ENCODE measurements around the gene KRT14. TPM values are rescaled to one million over a fixed set of nuclear protein-coding genes. Genes with fewer than 3 reads are reported as not detected.
"Not testable (repeated sequence)": the region's sequence is repeated elsewhere in the genome, so short reads cannot be mapped to it uniquely, and the experiment has no call there.

The KRT14 gene
- polyA plus RNA-seq, 3 donors = 0.39 TPM; not detected in 2

DNA sequence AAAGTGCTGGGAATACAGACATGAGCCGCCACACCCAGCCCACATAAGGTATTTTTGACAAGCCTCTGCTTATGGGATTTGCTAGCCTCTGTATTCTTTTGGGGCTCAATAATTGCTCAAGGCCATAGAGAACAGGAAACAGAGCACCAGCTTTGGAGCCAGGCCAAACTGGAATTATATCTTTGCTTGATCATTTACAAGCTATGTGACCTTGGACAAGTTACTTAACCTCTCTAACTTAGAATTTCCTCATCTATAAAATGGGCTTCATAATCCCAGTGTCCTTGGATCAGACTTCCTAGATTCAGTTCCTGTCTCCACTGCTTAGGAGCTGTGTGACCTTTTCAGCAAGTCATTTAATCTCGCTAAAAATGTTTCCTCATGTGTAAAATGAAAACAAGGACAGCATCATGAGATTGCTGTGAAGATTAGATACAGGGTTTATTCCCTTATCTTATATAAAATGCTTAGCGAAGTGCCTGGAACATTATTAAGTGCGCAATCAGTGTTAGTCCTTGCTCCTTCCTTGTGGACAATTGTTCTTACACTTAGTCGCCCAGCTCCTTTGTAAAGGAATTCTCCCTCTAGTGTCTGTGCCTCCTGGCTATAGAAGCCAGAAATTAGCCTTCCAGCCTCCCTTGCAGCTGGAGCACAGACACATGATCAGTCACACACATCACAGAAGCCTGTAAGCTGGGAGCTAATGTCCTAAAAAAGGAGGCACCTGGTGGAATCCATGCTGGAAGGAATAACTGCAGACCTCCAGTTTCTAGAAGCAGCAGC, 31.4 kb downstream of the KRT14 start:
- DNase-seq (ENCODE audit: extremely low read depth in 1 of 11, low read depth in 9 of 11, low spot score in 4 of 11) = no peak

DNA sequence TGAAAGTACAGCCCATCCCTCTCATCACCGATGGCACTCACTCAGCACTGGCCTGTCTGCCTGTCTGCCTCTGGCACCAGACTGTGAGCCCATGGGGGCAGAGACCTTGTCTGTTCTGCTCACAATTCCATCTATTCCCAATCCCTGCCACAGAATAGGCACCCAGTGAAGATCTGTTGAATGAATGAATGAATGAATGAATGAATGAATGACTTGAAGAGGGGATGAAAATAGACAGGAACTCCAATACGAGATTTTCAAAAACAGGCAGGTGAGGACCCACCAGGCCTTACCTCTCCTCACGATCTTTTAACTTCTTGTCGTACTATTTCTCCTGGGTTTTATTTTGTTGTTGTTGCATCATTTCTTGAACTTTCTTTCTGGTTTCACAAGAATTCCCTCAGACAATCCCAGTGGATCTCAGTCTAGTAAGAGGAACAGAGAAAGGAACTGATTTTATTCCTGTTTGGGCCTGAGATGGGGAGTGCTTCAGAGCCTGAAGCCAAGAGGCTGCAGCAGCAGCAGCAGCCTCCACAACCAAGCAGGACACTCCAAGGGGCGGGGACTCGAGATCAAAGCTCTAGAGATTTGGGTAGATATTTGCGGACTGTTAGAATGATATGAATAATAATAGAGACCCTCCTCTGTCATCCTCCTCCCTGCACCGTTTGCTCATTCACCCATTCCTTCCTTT, 32.6 kb downstream of the KRT14 start:
- no peak for DNase-seq (ENCODE audit: extremely low read depth in 1 of 11, low read depth in 9 of 11, low spot score in 4 of 11)

GRCh38 chr17:41553176-41553575, 33.5 kb downstream of the KRT14 start:
- no peak for DNase-seq (ENCODE audit: extremely low read depth in 1 of 11, low read depth in 9 of 11, low spot score in 4 of 11)

DNA sequence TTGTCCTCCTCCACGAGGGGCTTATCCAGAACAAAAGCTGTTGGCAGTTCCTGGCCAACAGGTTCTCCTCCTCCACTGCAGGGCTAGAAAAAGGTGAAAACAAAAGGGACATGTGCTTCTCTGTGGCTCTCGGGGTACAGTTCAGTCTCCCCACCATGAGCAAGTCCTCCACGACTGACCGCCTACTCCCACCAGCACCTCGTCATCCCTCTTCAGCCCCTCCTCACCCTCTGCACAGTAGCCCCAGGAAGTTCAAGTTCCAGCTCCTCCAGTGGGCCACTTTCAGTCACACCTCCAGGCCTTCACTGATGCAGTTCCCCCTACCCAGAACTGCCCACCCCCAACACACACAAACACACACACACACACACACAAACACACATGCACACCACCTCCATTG, 34.2 kb downstream of the KRT14 start:
- DNase-seq (ENCODE audit: extremely low read depth in 1 of 11, low read depth in 9 of 11, low spot score in 4 of 11) = no peak

DNA sequence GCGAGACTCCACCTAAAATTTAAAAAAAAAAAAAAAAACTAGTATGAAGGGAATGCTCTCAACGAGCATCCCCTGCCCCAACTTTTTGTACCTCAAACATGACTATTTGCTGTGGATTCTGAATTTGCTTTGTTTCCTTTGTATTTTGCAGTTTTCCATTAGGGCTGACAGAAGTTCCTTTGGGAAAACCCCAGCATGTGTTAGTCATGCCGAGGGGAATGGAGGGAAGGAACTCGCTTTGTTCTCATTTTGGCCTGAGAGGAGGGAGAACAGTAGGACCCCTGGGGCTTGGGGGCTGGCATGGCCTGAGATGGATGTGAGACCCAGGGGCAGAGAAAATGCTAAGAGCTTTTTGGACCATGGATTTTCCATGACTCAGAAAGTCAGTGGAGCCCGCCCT, 35.3 kb downstream of the KRT14 start:
- no peak for DNase-seq (ENCODE audit: extremely low read depth in 1 of 11, low read depth in 9 of 11, low spot score in 4 of 11)

GRCh38 chr17:41549596-41550039, 37.1 kb downstream of the KRT14 start:
- DNase-seq (ENCODE audit: extremely low read depth in 1 of 11, low read depth in 9 of 11, low spot score in 4 of 11) = no peak

GRCh38 chr17:41548844-41549595, 37.7 kb downstream of the KRT14 start:
- peak in 10 of 11 donors; percentile 66 to 89 (median 80) for DNase-seq (ENCODE audit: extremely low read depth in 1 of 11, low read depth in 9 of 11, low spot score in 4 of 11)

DNA sequence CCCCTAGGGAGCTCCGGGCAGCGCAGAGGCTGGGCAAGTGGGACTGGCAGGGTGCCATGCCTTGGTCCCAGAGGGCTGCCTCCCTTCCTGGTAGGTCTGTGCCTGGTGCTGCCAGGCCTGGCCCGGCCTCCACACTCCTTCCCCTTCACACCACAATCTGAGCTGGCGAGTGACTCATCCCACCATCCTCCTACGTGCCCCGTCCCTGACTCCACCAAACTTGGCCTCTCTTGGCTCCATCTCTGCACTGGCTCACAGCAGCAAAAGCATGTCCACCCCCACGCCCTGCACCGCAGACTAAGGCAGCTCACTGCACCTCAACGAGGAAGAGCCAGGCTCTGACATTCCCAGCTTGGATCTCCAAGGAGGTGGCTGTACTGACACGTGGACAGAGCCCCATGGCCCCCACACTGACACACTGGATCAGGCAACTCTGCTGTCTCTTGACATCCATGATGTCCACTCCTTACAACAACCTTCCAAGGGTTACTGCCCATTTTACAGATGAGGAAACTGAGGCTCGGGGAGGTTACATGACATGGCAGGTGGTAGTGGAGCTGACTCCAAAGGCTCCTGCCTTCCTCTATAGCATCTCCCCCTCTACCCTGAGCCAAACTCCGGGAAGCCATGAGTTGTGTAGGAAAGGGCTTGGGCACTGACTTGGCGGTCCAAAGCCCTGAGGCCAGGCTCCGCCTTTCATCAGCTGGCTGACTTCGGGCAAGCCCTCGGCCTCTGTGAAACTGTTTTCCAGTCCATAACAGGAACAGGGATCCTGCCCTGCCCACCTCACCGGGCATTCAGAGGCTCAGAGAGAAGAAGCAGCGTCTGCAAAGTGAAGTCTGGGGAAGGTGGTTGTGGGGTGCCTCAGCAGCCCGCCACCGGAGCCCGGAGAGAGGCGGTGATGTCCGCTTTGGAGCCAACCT, 38.5 kb downstream of the KRT14 start:
- no peak for DNase-seq (ENCODE audit: extremely low read depth in 1 of 11, low read depth in 9 of 11, low spot score in 4 of 11)

DNA sequence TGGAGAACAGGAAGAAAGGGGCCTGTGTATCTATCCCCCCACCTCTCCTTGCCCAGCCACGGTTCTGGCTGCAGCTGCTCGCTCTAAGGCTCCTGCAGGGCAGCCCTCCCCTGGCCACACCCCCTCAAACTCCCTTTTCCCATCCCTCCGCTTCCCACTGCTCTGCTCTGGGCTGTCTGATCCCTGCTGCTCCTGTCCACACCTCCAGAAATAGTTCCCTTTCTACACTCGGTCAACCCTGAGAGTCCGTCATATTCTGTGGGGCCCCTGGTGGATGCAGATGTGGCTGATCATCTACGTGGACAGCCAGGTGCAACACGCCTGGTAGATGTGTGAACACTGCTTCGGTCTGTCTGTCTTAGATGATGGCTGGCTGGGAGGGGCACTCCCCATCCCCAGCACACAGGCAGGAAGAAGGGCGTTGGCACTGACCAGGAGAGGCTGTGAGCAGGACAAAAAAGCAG, 39.3 kb downstream of the KRT14 start:
- DNase-seq (ENCODE audit: extremely low read depth in 1 of 11, low read depth in 9 of 11, low spot score in 4 of 11) = no peak

- no peak for DNase-seq (ENCODE audit: extremely low read depth in 1 of 11, low read depth in 9 of 11, low spot score in 4 of 11)
Measured at GRCh38 chr17:41546819-41547218, 39.9 kb downstream of the KRT14 start.

DNA sequence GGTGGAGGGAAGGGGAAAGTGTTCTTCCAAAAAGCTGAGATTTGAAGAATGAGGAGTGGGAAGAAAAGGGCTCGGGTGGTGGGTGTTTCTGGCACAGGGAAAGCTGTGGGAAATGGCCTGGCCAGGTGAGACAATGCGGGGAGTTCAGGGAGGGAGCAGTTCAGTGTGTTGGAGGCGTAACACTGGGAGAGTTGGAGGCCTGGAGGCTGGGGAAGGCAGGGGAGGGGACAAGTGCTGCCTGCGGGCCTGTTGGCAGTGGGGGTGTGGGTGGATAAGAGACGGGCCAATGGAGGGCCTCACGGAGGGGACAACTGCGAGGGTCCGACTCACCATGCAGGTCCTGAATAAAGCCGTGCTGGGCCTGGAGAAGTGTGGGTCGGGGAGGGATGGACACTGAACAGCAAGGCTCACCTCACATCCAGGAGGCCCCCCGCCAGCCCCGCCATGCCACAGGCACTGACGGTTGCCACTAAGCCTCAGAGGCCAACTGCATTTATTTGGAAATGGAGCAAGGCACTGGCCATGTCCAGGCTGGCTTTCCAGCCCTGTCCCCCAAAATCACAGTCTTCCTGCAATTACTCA, 40.8 kb downstream of the KRT14 start:
- no peak for DNase-seq (ENCODE audit: extremely low read depth in 1 of 11, low read depth in 9 of 11, low spot score in 4 of 11)

DNA sequence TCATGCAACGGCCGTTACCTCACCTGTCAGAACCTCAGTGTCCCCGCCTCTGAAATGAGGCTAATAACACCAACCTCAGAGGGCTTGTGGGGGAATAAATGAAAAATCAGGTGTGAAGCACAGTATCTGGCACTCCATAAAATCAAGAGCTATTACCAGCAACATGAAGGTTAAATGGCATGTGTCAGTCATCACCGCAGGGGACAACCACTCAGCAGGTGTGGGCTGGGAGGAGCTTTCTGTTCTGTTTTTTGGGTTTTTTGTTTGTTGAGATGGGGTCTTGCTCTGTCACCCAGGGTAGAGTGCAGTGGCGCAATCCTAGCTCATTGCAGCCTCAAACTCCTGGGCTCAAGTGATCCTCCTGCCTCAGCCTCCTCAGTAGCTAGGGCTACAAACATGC, 41.8 kb downstream of the KRT14 start:
- DNase-seq (ENCODE audit: extremely low read depth in 1 of 11, low read depth in 9 of 11, low spot score in 4 of 11) = no peak

GRCh38 chr17:41544491-41544892, 42.2 kb downstream of the KRT14 start:
- DNase-seq (ENCODE audit: extremely low read depth in 1 of 11, low read depth in 9 of 11, low spot score in 4 of 11) = peak in 1 of 11 donors; percentile 73

- DNase-seq (ENCODE audit: extremely low read depth in 1 of 11, low read depth in 9 of 11, low spot score in 4 of 11) = not testable (repeated sequence)
Measured at GRCh38 chr17:41542786-41543185, 43.9 kb downstream of the KRT14 start.

GRCh38 chr17:41542357-41542756, 44.3 kb downstream of the KRT14 start:
- DNase-seq (ENCODE audit: extremely low read depth in 1 of 11, low read depth in 9 of 11, low spot score in 4 of 11) = no peak

DNA sequence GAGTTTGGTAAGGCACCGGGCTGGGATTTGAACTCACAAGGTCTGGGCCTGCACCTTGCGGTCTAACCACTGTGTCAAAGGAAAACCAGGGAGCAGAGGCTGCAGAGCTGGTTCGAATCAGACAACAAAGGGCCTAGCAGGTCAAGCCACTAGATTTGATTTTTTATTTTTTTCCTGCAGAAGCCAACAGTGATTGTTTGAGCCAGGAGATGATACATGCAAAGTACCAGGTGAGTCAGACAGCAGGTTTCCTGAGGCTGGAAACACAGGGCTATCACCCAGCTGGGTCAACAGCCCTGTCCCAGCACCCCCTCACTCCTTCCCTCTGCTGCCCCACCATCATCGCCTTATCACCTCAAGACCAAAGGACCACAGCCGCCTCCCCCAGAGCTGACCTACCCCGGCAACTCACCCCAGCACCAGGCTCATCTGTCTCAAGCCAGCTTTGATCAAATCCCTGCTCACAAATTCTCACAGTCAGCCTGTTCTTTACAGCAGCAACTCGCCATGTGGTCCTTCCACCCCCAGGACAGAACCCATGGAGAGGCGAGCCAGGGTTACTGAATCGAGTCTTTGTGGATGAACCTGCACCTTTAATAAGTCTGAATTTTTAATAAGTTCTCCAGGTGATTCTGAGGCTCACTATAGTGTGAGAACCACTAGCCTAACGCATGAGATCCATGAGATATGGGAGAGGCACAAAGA, 45.6 kb downstream of the KRT14 start:
- DNase-seq (ENCODE audit: extremely low read depth in 1 of 11, low read depth in 9 of 11, low spot score in 4 of 11) = no peak

- DNase-seq (ENCODE audit: extremely low read depth in 1 of 11, low read depth in 9 of 11, low spot score in 4 of 11) = no peak
Measured at GRCh38 chr17:41539979-41540701, 46.6 kb downstream of the KRT14 start.

Measured in renal cortex interstitium (tissue), 11 donors.